Inflammatory macrophage (primary cell): ENCODE data around the gene ZDHHC11.
"Not testable (repeated sequence)": the region's sequence is repeated elsewhere in the genome, so short reads cannot be mapped to it uniquely, and the experiment has no call there.

Experiments
- DNase-seq, 2 donors: peaks; one replicate each; pipeline ENCODE4 v3.0.0-alpha.2; 2020 to 2022

Gene ZDHHC11

GRCh38 chr5:798505-799138 lies 52.2 kb downstream of the ZDHHC11 start:
- DNase-seq: not testable (repeated sequence)

GRCh38 chr5:797986-798385 lies 52.8 kb downstream of the ZDHHC11 start:
- not testable (repeated sequence) for DNase-seq

GRCh38 chr5:795873-796272 lies 54.9 kb downstream of the ZDHHC11 start:
- not testable (repeated sequence) for DNase-seq

DNA sequence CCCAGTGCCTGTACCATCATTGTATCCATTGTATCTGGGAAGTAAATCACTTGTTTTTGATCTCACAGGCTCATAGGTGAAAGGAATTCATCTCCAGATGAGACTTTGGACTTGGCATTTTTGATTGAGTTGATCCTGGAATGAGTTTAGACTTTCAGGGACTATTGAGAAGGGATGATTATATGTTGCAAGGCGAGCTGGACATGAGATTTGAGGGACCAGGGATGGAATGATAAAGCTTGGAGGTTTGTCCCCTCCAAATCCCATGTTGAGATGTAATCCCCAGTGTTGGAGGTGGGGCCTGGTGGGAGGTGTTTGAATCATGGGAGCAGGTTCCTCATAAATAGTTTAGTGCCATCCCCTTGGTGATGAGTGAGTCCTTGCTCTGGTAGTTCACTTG lies 55.8 kb downstream of the ZDHHC11 start:
- not testable (repeated sequence) for DNase-seq

DNA sequence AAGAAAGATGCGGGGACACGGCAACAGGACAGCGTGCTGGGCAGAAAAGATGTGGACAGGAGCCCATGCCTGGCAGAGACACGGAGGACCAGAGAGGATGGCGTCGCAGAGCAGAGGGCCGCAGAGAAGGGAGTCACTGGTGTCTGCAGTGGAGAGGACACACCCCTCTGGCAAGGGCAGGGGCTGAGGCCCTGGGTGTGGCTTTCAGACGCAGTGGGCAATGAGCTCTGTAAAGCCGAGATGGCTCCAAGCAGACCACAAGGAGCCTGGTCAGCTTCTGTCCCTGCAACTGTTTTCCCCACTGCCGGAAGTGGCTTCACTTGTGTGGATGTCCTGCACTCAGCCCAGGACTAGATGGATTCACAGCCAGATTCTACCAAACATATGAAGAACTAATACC lies 62.1 kb downstream of the ZDHHC11 start:
- DNase-seq: not testable (repeated sequence)

DNA sequence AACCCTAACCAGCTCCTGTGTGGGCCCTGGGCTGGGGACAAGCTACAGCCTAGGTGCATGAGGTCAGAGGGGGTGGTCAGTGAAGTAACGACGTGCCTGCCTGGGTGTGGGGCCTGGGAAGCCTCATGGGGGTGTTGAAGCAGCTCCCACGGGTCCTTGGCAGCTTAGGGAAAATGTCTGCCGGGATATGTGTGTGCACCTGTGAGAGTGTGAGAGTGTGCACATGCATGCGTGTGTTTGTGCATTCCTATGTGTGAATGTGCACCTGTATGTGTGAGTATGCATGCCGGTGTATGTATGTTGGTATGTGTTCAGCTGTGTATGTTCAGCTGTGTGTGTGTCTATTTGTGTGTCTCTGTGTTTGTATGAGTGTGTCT lies 62.9 kb downstream of the ZDHHC11 start:
- DNase-seq: not testable (repeated sequence)

DNA sequence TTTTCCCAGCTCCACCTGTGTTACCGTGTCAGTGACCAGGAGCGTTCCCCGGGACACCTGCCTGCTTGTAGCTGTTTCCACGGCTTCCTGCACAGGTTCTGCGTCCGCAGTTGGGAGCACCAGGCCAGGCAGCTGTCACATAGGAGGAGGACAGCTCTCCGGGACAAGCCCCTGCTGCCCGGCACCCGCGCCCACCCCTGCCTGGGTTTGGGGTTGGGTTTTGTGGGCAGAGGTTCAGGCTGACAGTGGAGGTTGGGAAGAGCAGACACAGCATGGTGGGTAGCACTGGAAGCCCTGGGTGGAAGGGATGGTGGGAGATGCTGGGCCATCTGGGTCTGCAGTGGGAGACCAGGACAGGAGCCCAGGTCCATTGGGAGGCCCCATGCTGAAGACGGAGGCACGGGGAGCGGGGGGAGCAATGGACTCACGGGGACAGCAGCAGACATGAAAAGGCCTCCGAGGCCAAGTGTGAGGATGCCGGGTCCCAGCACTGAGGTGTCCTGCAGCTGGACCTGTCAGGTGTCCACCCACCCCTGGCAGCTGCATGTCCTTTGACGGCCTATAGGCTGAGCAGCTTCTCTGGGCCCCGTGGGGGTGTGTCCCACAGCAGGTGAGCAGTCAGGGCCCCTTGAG lies 63.4 kb downstream of the ZDHHC11 start:
- not testable (repeated sequence) for DNase-seq

- DNase-seq: not testable (repeated sequence)
Measured at GRCh38 chr5:785181-785705, 65.5 kb downstream of the ZDHHC11 start.

DNA sequence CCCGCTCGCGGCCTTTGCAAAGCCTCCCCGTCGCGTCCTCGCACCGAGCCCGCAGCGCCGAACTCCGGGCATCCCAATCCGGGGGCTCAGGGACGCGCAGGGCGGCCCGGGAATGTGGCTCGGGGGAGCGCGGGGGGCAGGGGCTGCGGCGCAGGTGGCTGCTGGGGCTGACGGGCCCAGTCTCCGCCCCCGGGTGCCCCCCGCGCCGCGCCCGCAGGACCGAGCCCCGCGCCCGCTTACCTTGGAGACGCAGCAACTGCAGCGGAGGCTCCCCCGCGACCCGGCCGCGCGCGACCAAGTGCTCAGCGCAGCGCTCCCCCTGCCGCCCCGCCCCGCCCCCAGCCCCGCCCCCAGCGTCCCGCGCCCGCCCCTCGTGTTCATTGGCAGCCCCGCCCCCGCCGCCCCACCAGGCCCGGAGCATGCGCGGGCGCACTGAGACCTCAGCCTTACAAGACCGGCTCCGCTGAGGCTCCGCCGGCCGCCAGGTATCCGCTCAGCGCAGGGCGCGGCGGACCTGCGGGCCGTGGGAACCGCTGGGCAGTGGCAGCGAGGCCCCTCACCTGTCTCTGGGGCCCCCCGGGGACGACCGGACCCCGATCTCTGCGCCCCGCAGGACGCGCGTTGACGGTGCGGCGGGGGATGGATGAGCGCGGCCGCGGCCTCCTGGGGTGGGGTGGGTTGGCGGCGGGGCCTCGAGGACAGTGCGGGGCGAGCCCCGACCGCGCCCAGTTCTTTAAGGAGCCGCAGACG lies 66.2 kb downstream of the ZDHHC11 start, which contains the start of gene ZDHHC11B:
TSS of gene ZDHHC11B (minus strand) at position 302 of the 750 bp plus-strand sequence. CDS start 17,810 bp downstream, outside the sequence.
- DNase-seq: peak in 1 of 2 donors; percentile 58

GRCh38 chr5:783881-784427 lies 66.8 kb downstream of the ZDHHC11 start:
- DNase-seq: not testable (repeated sequence)

- not testable (repeated sequence) for DNase-seq
Measured at GRCh38 chr5:783049-783802, 67.6 kb downstream of the ZDHHC11 start.

DNA sequence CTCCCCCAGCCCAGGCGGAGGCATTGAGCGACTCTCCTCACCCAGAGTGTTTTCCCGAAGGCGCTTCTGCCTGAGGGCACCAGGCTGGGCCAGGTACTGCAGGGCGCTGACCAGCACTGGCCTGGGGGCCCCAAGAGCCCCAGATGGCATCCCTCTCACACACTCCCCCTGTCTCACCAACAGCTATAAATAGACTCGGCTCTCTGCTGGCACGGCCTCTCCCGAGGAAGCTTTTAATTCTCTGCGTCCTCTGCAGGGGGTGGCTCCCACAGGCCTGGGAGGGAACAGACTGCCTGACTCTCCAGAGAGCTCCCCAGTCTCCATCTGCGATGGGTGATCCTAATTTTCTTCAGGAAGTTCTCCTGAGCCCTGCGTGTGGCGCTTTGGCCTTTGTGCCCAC lies 68.4 kb downstream of the ZDHHC11 start:
- not testable (repeated sequence) for DNase-seq

DNA sequence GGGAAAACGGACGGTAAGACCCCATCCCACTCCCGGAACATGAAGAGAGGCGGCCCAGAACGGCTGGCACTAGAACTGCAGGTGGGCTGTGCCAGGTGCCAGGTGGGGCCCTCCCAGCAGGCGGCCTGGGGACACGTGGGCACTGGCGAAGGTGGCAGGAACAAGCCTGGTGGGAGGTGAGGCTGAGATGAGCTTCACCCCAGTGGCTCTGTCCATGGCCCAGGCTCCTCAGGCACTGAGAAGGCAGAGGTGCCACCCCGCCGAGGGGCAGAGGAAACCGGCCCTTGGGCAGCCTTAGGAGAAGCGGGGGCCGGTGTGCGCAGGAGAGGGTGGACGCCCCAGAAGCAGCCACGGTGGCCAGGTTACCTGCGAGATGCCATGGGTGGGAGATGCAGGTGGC lies 70.2 kb downstream of the ZDHHC11 start:
- DNase-seq: not testable (repeated sequence)

DNA sequence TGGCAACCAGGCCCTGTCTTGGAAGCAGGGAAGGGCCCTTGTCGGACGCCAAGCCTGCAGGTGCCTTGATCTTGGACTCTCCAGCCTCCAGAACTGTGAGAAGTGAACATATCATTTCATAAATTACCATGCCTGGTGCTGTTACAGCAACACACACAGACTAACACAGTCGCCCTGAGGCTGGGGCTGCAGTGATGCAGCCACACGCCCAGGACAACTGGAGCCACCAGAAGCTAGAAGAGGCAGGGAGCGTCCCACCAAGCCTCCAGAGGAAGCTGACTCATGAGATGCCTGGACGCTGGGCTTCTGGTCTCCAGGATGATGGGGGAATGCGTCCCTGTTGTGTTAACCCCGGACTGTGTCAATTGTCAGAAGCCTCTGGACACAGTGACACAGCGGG lies 71.8 kb downstream of the ZDHHC11 start:
- DNase-seq: not testable (repeated sequence)

DNA sequence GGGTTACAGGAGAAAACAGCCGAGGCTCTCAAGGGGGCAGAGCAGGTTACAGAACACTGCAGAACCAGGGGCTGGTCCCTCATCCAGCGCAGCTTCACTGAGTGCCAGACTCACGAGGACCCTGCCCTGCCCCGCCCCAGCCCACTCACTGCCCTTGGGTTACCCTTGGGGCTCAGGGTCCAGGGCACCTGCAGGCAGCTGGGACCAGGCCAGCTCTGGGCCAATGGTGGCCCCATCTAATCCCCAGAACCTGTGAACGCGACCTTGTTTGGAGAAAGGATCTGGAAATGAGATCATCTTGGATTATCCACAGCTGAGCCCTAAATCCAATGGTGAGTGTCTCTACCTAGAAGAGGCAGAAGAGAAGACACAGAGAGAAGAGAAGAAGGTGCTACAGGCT lies 72.4 kb downstream of the ZDHHC11 start:
- DNase-seq: not testable (repeated sequence)

DNA sequence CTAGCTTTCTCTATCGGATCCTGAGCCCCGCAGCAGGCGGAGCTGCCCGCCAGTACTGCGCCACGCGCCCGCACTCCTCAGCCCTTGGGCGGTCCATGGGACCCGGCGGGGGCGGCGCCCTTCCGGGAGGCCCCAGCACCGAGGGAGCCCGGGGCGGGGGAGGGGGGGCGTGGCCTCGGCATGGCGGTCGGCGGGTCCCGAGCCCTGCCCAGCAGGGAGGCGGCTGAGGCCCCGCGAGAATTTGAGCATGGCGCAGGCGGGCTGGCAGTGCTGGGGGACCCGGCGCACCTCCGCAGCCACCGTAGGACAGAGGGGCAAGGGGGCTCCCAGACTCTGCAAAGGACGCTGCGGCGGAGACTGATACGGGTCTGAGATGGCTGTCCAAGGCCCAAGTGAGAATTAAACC lies 73.0 kb downstream of the ZDHHC11 start:
- DNase-seq: no peak

GRCh38 chr5:776862-777711 lies 73.7 kb downstream of the ZDHHC11 start:
- no peak for DNase-seq

GRCh38 chr5:775961-776861 lies 74.6 kb downstream of the ZDHHC11 start:
- no peak for DNase-seq

- not testable (repeated sequence) for DNase-seq
Measured at GRCh38 chr5:775595-775960, 75.2 kb downstream of the ZDHHC11 start.

GRCh38 chr5:774854-775505 lies 75.8 kb downstream of the ZDHHC11 start:
- DNase-seq: not testable (repeated sequence)
